Testis (tissue), 2 donors: ENCODE measurements around the gene CFAP65.

Experiments used
- CTCF ChIP-seq, 3 experiments: fragments of 450-650 bp in 2 of 3; fragments of 200-600 bp in 1 of 3; sonication (generic) in 1 of 3; IDR thresholded peaks; one replicate each; pipeline ENCODE4 v1.5.1; 2016 to 2019; ENCODE audit warnings: antibody characterized with exemption in 3 of 3, mild to moderate bottlenecking in 2 of 3, moderate library complexity in 1 of 3
- POLR2A ChIP-seq: fragments of 450-650 bp; IDR thresholded peaks from one replicate; pipeline ENCODE4 v1.6.1; 2017; ENCODE audit warnings: antibody characterized with exemption, mild to moderate bottlenecking, moderate library complexity

GRCh38 chr2:218982586-218983262 lies 58.6 kb downstream of the CFAP65 start:
- TF ChIP-seq CTCF (IDR thresholded peaks at IDR 0.05) = no peak
- TF ChIP-seq POLR2A = no peak
